NCI-H748 (cell line): ENCODE data around the gene CPLANE2.
A peak's percentile ranks its signal among the peaks of the same experiment; 100 is the strongest.
"Not testable (repeated sequence)": the region's sequence is repeated elsewhere in the genome, so short reads cannot be mapped to it uniquely, and the experiment has no call there.

Source experiments
- DNase-seq: peaks from one replicate; lab custom pipeline; 2025; ENCODE audit not compliant: unreplicated experiment; lab: John Stamatoyannopoulos, UW

CPLANE2 gene

DNA sequence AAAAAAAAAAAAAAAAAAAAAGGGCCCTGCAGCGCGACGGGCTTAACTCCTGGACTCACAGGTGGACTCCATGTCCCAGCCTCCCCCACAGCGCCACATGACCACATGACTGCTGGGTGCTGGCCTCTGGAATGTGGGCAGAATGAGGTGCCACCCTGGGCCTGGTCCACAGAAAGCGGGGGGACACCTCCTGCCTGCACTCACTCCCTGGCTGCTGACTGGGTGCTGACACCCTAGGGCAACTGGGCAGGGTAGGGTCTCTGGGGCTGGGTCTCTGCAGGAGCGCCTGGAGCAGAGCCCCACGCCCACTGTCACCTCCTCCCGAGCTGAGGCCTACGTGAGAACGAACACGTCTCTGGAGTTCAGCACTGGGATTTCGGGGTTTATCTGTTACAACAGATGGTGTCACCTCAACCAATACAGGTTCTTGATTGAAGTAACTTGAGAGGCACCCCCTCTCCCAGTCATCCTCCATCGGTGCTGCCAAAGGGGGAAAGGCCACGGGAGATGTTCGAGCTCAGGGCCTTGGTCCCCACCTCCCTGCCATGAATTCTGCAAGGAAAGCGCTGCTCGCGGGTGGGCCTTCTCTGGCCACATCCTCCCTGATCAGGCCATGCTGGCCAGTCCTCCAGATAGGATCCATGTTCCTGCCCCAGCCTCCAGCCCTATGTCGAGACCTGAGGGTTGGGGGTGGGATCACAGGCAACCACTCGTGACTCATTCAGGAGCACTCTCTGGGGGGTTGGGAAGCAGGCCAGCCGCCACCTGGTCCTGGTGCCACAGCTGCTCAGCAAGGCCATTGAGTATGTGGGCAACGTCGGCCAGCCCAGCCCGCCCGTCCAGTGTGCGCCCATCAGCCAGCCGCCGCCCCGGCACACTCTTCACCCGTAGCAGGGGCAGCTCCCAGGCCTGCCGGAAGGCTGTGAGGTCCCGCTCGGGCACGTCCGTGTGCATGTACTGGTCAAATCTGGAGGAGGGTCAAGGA lies 5.4 kb downstream of the CPLANE2 start:
- no peak for DNase-seq

DNA sequence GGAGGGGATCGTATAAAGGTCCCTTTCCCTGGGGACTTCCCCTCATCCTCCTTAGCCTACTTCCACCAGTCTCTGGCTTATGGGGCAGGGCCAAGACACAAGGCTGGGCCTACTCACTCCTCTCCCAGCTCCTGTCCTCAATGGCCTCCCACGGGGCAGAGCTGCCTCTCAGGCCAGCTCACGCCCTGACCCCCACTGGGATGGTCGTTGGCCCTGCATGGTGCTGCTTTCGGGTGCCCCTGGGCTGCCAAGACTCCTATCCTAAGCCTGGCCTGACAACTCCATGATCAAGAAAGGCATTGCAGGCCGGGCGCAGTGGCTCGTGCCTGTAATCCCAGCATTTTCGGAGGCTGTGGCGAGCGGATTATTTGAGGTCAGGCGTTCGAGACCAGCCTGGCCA lies 6.2 kb downstream of the CPLANE2 start:
- DNase-seq = no peak

DNA sequence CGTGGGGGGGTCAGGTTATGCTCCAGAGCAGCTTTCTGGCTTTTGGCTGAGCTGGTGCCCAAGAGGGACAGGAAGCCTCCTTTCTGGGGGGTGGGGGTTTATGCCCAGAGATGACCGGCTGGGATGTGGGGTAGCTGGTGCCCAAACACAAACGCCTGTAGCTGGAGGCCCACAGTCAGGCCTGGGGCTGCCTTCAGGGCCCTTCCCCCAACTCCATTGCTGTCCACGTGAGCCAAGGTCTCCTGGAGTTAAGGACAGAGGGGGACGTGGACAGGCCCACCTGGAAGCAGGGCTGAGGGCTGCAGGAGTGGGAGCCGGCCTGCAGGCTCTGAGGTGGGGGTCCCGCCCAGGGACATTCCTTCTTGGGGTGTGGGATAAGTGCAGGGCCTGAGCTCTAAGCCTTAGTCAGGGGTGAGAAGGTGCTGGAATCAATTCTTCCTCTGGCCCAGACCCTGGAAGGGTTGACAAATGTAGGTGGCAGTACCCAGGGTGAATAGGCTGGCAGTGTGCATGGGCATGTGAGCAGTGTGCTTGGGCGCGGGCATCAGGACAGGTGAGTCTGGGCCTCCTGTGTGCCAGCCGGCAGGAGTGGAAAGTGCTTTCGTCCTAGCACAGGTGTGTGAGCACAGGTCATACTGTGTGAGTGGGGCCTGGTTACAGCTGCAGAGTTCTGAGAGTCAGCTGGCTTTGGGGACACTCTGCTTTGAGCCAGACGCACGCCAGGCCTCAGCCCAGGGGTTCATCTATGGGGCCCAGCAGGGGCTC lies 6.8 kb downstream of the CPLANE2 start:
- DNase-seq = no peak

DNA sequence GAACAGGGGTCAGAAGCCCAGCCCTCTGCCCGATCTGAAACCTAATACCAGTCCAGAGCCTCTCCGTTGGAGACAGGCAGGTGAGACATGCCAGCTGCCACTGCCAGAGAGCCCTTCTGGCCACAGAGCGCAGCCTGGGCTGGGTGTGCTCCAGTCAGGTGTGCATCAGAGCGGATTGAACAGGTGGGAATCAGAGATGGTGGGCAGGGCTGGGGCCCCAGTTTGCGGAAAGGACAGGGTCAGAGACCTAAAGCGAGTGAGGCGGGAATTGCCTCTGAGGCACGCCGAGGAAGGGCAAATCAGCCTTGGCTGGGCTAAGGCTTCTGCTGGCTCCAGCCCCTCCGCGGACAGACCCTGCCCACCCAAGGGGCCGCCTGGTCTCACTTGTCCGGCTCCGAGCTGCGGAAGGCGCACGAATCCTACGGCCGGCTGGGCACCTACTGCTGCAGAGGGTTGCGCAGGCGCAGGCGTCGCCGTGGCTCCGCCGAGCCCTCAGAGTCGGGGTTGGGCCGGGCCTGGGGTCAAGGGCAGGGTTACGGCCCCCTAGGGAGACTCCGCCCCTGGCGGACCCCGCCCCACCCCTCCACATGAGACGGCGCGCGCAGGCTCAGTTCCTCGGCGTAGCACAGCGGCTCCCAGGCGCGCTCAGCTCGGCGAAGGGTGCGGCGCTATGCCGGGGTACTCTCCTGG lies 10.3 kb downstream of the CPLANE2 start:
- peak; percentile 3 for DNase-seq

DNA sequence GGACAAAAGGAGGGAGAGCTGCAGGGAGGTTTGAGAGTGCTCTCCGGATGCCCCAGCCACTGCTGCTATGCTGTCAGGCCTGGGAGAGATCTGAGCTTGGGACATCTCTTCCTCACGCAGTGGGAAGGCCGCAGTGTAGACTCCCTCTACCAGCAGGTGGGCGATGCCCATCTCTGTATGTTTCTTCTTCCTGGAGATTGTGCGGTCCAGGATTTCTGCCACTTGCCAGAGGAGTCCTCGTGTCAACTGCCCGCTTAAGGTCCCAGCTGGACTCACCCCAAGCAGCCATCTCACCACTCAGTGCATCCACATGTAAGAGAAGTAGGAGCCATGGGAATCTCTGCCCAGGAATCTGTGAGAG lies 10.9 kb downstream of the CPLANE2 start:
- DNase-seq = no peak

DNA sequence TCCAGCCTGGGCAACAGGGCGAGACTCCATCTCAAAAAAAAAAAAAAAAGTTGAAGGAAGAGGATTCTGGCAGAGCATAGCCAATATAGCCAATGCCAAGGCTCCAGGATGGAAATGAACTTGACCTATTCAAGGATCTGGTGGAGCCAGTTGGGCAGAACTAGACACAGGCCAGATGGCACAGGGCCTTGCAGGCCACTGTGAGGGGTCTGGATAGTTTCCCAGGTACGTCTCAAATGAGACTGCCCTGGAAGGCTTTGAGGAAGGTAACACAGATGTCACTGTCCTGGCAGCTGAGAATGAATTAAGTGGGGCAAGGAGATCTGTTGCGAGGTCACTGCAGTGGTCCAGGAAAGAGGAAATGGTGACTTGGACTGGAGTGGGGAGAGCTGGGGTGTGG lies 12.5 kb downstream of the CPLANE2 start:
- no peak for DNase-seq

DNA sequence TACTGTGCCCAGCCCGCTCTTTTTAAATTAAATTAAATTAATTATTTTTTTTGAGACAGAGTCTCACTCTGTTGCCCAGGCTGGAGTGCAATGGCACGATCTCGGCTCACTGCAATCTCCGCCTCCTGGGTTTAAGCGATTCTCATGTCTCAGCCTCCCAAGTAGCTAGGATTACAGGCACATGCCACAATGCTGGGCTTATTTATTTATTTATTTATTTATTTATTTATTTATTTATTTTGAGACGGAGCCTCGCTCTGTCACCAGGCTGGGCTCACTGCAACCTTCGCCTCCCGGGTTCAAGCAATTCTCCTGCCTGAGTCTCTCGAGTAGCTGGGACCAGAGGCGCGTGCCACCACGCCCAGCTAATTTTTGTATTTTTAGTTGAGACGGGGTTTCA lies 14.3 kb downstream of the CPLANE2 start:
- not testable (repeated sequence) for DNase-seq

DNA sequence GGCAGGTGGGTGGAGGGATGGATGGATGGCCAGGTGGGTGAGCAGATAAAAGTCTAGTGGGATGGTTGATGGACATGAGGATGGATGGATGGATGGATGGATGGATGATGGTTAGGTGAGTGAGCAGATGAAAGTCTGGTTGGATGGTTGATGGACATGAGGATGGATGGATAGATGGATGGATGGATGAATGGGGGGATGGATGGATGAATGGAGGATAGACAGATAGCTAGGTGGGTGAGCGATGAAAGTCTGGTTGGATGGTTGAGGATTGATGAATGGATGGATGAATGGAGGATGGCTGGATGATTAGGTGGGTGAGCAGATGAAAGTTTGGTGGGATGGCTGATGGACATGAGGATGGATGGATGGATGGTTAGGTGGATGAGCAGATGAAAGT lies 15.5 kb downstream of the CPLANE2 start:
- no peak for DNase-seq

DNA sequence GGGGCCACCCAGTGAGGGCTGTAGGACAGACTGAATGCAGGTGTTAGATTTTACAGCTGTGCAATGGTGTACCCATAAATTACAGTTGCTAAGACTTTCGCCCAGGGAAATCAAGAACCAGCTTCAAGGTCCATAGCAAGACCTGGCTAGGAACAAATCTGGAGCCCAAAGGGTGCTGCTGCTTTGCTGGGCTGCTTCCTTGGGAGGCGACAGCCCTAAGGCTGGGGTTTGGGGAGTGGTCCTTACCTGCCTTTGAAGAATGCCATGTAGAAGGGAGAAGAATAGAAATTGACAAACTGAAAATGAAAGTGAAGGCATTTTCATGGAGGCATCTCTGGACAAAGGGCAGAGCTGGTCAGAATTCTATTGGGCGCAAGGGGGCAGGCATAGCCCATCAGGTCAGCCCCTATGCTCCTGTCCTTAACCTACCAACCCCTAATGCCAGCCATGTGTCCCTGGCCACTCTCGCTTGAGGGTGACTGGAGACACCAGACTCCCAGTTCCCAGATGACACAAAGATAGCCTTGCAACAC lies 16.9 kb downstream of the CPLANE2 start:
- DNase-seq = no peak

DNA sequence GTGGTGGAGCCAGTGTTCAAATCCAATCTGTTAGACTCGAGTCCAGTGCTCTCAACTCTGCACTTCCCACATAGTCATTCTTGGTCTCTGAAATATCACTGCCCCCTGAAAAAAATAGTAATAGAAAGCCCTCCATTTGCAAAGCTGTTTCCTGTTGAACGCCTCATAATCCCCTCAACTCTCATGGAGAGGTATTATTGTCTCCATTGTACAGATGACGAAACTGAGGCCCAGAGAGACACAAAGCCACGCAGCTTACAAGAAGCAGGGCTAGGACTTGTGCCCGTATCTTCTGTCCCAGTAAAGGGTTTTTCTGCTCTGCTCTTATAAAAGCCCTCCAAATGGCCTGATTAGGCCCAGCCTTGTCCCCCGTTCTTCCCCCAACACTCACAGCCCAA lies 18.3 kb downstream of the CPLANE2 start:
- DNase-seq = no peak

DNA sequence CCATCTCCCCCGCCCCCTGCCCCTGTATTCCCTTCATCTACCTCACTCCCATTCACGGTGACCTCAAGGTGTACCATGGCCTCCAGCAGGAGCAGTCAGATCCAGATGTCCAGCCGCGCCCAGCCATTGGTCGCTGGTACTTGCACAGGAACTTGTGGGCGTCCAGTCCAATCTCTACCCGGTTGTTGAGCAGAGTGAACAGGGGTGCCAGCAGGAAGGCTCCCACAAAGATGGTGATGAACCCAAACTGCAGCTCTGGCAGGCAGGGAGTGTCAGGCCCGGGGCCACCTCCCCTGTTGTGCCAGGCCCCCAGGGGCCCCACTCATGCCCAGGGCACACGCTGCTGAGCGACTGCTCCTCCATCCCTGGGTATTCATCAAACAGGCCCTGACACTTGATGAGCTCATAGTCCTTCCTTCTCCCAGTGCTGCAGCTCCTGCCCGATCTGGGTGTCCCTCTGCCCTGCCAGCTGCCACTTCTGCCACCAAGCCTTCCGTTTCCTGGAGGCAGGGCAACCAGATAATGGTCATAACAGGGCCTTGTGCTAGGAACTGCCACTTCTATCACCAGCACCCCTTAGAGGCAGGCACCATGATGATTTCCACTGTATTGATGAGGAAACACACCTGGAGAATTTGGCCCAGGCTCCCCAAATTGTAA lies 18.8 kb downstream of the CPLANE2 start:
- no peak for DNase-seq

DNA sequence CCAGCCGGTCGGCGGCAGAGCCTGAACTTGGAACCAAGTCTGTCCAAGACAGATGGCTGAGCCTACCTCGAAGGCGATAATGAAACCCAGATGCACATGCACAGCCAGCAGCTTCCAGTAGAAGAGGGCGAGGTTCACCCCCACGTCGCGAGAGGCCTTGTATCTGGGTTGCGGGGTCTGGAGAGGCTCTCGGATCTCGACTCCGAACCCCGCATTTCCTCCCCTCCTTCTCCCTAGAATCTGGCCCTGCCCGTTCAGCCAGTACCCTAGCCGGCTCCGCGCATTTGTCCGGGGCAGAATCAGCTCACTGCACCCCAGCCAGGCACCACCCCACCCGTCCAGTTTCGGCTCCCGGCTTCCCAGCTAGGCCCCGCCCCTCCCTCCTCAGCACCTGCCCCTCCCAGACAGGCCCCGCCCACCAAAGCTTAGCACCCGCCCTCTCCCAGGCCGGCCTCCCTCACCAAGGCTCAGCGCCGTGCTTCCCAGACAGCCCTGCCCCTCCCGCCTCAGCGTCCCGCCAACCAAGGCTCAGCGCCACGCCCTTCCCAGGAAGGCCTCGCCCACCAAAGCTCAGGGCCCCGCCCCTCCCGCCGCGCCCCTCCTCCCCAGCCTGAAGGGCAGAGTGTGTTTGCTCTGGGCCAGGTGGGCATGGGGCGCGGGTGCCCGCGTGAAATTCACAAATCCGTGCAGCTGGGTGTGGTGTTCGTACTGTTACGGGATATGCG lies 19.8 kb downstream of the CPLANE2 start:
- peak; percentile 91 for DNase-seq

DNA sequence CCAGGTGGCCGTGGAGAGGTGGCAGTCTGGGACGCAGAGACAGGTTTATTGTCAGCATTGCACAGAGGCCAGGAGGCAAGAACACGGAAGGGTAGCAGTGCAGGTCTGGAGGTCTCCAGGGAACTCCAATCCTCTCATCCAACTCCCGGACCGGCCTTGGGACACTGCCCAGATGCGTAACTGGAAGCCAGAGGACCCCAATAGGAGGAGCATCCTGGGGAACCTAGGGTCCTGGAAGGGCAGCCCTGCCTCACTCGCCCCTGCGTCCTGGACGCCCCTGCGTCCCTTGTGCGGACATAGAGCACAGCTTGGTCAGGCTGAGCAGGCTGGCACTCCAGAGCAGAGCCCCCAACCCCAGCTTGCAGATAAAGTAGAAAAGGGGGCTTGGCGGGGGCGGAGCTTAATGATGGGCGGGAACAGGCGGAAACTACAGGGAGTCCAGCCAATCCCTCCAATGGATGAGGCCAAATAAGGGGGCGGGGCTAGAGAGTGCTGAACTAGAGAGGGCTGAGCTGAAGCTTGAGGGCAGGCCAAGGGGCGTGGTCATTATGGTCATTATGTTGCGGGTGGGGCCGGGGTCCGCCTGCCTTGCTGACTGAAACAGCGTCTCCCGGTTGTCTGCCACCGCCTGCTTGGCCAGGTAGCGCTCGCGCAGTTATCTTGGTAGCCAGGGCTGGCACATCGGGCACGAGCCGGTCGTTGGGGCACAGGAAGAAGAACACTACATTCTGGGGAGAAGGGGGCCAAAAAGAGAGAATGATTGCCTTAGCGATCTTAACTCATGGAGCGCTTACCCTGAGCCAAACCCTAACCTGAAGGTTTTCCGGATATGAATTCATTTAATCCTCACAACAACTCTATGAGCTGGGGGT lies 20.9 kb downstream of the CPLANE2 start:
- DNase-seq = peak; percentile 91

DNA sequence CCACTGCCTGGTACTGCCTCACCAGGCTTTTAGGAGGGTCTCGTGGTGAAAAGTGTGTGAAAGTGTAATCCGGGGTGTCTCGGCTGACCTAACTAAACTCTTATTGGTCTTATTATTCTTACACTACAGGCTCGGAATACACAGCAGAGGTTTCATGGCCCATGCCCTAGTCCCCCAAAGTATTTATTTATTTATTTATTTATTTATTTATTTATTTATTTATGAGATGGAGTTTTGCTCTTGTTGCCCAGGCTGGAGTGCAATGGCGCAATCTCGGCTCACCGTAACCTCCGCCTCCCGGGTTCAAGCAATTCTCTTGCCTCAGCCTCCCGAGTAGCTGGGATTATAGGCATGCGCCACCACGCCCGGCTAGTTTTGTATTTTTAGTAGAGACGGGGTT lies 21.7 kb downstream of the CPLANE2 start:
- DNase-seq = not testable (repeated sequence)

DNA sequence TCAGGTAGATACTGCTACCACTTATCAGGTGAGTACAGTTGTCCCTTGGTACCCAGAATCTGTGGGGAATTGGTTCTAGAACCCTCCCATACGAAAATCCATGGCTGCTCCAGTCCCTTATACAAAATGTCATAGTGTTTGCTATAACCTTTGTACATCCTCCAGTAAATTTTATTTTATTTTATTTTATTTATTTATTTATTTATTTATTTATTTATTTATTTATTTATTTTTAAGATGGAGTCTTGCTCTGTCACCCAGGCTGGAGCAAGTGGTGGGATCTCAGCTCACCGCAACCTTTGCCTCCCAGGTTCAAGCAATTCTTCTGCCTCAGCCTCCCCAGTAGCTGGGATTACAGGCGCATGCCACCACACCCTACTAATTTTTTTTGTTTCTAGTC lies 23.4 kb downstream of the CPLANE2 start:
- not testable (repeated sequence) for DNase-seq

DNA sequence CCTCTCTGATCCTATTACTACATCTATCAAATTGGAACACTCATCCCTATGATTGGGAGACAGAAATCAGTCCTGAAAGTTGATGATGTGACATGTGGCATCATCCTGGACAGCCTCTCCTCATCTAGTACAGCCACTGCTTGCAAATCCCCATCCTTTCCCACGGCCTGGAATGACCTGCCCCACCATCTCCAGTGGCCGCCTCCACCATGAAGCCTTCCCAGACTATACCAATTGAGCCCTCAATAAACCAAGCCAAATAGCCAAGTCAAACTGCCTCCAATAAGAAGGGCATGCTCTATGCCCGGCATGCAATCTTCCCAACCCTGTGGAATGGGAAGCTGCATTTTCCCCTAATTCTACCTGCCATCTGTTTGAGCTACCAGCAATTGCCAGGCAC lies 24.0 kb downstream of the CPLANE2 start:
- no peak for DNase-seq

DNA sequence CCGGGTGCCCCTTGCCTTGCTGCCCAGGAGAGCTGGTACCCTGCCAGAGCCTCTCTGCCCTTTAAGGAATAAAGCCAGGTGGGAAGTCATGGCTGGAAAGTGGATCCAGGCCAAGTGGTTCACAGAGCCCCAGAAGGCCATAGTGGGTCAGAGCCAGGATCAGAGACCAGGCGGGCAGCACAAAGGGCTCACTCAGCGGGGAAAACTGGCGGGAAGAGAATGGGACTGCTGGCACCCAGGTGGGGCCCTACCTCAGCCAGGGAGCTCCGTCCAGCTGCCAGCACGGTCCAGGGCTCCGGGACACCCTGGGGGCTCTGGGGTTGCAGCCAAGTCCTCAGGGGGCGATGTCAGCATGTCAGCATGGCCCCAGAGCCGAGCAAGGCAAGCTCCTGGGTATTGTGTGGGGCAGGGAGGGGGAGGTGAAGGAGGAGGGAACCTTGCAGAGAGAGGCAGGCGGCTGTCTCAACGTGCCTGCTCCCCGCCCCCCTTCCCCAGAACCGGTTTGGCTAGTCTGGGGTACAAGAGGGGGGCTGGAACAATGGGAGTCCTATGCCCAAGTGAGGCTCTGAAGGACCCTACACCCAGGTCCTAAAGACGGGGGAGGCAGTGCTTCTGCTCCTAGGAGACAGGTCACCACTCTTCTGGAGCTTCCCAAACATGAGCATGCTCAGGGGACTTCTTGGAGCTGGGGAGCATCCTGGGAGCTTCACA lies 24.6 kb downstream of the CPLANE2 start, which contains the start of gene ARHGEF19:
Gene ARHGEF19, minus strand, starts transcription at position 402 of the 711 bp plus-strand sequence. CDS start 3,598 bp downstream, outside the sequence.
- peak; percentile 75 for DNase-seq

DNA sequence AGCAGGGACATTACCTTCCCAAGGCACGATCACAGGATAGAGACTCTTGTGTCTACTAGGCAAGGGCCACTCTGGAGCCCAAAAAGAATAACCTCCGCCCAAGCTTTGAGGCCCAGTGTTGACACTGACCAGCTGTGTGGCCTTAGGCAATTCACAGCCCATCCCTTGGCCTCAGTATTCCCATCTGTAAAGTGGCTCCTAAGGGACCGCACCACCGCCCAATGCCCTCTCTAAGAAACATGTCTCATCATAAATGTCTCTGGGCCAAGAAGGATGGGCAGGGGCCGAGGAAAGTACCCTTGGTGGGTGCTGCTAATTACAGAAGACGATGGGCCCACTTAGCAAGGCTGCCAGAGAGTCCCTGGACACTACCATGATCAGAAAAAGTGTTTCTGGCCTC lies 25.2 kb downstream of the CPLANE2 start:
- no peak for DNase-seq
